Eye (tissue), 1 donor: Measurements from ENCODE around the gene IL22.

Experiments used
- DNase-seq: peaks from one replicate; pipeline ENCODE4 v3.0.0-alpha.2; 2015

IL22 gene, protein sequence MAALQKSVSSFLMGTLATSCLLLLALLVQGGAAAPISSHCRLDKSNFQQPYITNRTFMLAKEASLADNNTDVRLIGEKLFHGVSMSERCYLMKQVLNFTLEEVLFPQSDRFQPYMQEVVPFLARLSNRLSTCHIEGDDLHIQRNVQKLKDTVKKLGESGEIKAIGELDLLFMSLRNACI

GRCh38 chr12:68253504-68253903 is at the start of gene IL22:
IL22 (minus strand) TSS chr12:68253604; CDS start chr12:68253448, 156 bp downstream.
- no peak for DNase-seq

- no peak for DNase-seq
These were observed 44.5 kb upstream of the IL22 start for GRCh38 chr12:68297929-68298328.

DNA sequence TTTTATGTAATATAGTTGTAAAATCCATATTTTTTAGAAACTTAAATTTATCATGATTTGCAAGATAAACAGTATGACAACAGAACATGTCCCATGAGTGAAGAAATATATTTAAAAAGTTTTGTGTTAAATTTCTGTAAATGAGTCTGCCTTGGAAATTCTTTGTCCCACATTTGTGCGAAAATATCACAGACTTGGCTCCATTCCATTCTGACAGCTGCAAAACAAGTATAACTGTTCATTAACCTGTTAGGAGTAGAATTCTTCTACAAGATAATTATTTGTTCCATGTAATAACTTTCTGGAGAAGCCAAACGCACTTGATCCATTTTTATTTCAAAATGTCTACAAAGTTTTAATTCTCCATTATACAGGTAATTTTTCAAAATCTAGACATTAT is 40.8 kb upstream of the IL22 start:
- no peak for DNase-seq

- no peak for DNase-seq
These were observed 39.9 kb upstream of the IL22 start for GRCh38 chr12:68293347-68293746.

DNA sequence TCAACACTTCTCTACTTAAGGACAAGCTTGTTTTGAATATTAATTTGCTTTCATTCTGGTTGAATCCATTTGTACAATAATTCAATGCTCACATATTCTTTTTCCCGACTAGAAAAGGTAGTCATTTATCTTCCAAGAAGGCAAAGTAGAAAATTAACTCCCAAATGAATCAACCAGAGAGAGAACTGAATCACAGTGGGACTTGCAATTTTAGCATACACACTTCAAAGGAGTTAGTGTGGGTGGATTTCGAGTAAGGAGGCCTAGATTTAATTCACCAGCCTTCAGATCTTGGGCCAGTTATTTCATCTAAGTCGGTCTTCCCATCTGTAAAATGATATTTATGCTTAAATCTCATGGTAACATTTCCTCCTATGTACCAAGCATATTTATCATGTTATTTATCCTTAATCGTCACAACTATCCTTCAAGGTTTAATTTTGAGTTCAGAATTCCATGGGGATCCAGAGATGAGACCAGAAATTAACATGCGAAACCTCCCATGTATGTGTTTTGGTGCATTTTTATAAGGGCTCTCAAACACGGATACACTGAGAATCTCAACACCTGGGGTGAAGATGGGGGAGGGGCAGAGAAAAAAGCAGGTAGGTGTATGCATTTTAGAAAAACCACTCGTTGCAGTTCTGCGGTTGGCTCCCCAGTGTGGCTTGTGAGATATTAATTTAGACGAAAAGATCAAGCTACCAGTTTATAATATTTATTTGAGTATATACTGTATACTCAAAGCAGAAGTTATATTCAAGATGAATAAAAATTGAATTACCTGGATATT is 38.9 kb upstream of the IL22 start:
- no peak for DNase-seq

DNA sequence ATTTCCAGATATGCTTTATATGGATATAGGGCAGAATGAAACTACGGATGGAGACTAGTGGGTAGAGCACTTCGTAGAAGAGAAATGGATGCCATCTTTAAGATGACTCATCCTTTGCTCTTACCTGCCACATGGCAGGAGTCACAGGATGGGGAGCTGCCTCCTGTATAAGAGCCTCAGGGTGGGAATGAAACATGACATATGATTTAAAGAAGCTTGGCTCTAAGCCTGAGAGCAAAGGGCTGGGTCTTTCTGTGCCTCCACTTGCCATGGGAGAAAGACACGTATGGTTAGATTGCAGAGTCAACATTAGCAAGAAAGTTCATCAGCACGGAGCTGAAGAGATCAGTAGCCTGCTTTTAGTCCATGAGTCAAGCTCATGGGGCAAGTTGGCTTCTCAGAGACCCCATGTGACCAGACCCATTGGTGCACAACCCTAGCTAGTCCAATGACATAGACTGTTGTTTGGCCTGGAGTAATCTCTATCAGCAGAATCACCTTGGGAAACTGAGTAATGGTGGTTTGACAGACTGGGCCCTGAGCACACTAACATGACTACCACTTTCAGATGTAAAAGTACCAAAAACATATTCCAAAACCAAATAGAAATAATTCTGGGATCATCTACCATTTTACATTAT is 38.1 kb upstream of the IL22 start:
- DNase-seq, result no peak

- no peak for DNase-seq
These were observed 36.7 kb upstream of the IL22 start for GRCh38 chr12:68290126-68290525.

DNA sequence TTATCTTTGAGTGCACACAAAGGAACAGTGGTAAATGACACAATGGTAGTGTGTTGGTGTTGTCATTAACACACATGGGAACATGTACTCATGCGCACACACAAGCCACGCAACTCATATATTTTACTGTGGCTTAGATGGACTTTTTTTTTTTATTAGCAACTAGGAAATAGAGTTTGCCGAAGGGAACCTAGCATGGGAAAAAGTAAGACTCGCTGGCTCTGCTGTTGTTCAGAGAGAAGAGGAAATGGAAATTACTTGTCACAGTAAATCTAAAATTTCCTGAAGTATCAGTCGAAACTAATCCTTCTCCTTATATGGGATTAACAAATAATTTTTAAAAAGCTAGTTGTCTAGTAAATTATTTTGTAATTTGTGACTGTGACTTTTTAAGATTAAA is 33.7 kb upstream of the IL22 start:
- DNase-seq, result no peak

- no peak for DNase-seq
These were observed 33.0 kb upstream of the IL22 start for GRCh38 chr12:68286396-68286795.

DNA sequence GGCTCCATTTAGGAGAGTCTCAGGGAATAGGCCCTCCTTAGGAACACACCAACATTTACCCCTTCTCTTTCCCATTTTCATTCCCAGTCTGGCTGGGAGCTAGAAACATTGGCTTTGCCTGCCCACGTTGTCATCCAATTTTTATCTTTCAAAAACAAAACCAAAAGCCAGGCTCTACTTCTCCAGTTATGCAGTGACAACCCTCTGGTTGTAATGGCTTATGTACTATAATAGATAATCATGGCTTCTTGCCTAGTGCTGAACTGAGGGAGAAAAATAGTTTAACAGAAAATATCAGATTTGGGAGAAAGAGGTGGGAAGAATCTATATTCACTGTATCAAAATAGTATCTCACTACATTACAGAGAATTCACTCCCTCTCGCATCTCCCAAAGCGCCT is 32.1 kb upstream of the IL22 start:
- no peak for DNase-seq

DNA sequence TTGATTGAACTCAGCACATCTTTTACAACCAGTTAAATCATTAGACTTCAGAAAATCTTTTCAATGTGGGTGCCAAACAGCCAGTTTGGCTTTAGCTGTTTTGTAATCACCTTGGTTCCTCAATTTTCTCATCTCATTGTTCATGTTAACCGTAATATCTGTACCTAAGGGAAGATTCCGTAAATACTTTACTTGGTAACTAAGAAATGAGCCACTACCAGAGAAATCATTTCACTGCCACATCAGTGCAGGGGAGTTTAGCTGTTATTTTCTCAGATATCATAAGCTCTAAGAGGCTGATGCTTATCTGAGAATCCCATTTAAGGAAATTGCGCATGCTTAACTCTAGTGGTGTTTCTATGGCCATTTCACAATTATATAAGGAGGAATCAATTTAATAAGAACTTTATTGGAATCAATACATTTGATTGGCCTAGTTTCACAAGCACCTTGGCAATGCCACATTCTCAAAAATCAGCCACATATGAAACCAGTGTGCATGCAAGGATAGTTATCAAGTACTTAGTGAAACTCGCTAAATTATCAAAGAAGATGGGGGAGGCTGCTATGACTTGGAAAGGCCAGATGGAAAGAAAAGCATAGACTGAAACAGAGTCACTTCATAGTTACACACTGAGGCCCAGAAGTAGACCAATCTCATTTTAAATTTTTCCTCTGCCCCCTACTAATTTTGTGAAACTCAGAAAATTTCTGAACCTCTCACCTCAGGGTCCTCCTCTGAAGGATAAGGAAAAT is 28.1 kb upstream of the IL22 start:
- DNase-seq, result no peak

DNA sequence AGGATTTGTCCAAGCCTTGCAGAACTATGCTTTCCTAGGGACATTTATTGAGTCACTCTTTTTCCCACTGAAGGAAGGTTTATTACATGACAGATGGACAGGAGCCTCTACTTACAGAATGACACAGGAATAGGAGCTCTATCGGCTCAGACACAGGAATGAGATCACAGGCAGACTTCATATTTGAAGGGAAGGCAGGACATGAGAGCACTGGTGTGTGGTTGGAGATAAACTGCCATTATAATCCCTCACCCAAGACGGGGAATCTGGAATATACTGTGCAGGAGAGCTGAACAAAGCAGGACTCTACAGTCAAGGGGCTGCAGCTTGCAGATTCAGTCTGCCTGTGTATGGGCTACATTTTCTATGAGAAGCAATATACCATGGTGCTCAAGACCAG is 26.8 kb upstream of the IL22 start:
- no peak for DNase-seq

- DNase-seq, result no peak
These were observed 26.0 kb upstream of the IL22 start for GRCh38 chr12:68279227-68280054.

- DNase-seq, result no peak
These were observed 23.1 kb upstream of the IL22 start for GRCh38 chr12:68276402-68276930.

GRCh38 chr12:68272732-68273131 is 19.3 kb upstream of the IL22 start:
- DNase-seq, result no peak

DNA sequence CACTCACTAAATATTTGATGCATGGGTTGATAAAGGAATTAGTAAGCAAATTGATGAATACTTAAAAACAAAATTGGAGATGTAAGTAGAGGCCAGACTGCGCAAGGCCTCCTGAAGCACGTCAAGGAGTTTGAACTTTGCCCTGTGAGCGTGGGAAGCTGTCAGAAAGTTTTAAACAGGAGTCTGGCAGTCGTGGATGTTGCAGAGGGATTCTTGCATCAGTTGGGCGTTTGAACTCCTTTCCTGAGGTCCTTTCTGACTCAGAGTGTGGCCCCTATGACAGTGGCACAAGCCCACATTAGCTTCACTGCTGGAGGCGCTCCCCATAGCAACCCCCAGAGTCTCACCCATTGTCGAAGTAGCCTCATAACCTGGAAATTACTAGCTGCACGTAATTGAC is 17.9 kb upstream of the IL22 start:
- DNase-seq, result peak; percentile 31

DNA sequence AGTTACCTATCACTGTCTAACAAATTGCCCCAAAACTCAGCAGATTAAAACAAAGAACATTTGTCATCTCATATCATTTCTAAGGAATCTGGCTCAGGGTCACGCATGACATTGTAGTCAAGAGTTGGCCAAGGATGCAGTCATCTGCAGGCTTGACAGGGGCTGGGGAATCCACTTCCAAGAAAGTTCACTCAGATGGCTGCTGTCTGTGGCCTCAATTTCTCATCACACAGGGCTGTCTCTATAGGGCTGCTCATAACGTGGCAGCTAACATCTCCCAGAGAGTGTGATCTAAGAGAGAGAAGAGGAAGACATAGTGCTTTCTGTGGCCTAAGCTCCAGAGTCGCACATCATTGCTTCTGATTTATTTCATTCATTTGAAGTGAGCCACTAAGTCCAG is 17.0 kb upstream of the IL22 start:
- no peak for DNase-seq

DNA sequence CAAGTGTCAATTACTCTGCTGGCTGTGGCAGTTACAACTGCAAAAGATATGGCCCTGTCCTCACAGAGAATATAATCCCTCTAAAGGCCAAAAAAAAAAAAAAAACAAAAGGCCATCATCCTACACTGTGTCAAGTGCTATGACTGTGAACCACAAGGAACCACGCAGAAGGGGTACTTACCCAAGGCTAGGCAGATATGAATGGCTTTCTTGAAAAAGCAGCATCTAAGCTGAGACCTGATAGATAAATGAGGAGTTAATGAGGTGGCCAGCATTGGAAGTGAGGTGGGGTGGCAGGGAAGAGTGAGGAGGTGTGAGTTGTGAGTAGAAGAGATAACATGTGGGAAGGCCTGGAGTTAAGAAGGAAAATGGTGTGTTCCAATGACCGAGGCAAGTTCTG is 16.4 kb upstream of the IL22 start:
- no peak for DNase-seq

- no peak for DNase-seq
These were observed 15.6 kb upstream of the IL22 start for GRCh38 chr12:68268967-68269366.

DNA sequence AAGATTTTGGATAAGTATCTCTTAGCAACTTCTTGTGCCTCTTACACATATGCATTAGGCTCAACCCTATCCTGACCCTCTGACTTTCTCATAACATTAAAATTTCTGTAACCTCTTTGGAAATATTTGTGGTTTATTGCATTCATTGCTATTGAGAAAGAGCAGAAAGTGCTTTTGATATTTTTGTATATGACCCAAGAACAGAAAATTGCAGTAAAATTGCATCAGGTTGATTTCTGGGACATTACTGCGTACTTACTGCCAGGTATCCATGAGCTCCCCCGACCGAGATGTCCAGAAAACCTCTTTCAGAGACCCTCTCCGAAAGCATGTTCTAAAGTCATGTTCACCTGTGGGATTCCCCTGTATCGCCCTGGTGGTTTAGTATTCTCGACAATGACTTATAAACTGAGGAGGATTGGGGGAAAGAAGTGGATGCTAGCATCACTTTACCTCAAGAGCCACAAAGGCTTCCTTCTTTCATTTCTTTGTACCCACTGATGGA is 14.5 kb upstream of the IL22 start:
- DNase-seq, result no peak

- DNase-seq, result no peak
These were observed 11.5 kb upstream of the IL22 start for GRCh38 chr12:68264857-68265256.
